DOHH2 (cell line): ENCODE measurements around the gene TTC9B.

ENCODE experiments used
- CTCF ChIP-seq: fragments of 200-600 bp; sonication (generic); IDR thresholded peaks from one replicate; pipeline ENCODE4 v1.5.1; 2014; ENCODE audit warnings: antibody characterized with exemption, mild to moderate bottlenecking, low read depth, low read length; ENCODE audit not compliant: poor library complexity, severe bottlenecking
- EZH2phosphoT487 ChIP-seq: fragments of 200-600 bp; sonication (generic); IDR thresholded peaks from 2 replicates; pipeline ENCODE4 v1.6.1; 2017; ENCODE audit warnings: borderline replicate concordance, mild to moderate bottlenecking, antibody characterized with exemption, low read length, moderate library complexity, mixed read lengths

GRCh38 chr19:40228346-40228745 is 10.2 kb upstream of the TTC9B start:
- TF ChIP-seq CTCF = no peak
- no peak for TF ChIP-seq EZH2phosphoT487
